ENCODE data around the gene MYBPH.

Gene MYBPH

DNA sequence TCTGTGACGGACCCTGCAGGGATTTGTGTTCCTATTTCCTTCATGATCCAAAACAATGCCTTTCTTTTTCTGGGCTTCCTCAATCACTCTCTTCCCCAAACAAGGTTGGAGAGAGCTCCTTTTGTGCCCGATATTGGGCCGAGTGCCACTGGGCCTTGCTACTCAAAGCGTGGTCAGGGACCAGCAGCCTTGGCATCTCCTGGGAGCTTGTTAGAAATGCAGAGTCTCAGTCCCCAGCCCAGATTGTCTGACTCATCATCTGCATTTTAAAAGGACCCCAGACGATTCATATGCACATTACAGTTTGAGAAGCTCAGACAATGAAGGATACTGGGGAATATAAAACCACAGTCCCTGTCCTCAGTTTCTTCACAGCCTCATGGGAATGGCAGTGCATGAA is 28.2 kb downstream of the MYBPH start:
- TF ChIP-seq, protein P1, sequence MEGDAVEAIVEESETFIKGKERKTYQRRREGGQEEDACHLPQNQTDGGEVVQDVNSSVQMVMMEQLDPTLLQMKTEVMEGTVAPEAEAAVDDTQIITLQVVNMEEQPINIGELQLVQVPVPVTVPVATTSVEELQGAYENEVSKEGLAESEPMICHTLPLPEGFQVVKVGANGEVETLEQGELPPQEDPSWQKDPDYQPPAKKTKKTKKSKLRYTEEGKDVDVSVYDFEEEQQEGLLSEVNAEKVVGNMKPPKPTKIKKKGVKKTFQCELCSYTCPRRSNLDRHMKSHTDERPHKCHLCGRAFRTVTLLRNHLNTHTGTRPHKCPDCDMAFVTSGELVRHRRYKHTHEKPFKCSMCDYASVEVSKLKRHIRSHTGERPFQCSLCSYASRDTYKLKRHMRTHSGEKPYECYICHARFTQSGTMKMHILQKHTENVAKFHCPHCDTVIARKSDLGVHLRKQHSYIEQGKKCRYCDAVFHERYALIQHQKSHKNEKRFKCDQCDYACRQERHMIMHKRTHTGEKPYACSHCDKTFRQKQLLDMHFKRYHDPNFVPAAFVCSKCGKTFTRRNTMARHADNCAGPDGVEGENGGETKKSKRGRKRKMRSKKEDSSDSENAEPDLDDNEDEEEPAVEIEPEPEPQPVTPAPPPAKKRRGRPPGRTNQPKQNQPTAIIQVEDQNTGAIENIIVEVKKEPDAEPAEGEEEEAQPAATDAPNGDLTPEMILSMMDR (IDR thresholded peaks at IDR 0.05; ENCODE audit: low read depth, low read length) = no peak
- Histone ChIP-seq H3K4me3 (ENCODE audit: low read depth, low read length) (no peak overlapping the region), H3K36me3 (no peaks in the 10 kb centered on the region), H3K27me3 (no peaks in the 10 kb centered on the region), H3K4me1 (peaks cover 52% of the 10 kb centered on the region), H3K9me3 (no peaks in the 10 kb centered on the region)
- DNase-seq = no peak

DNA sequence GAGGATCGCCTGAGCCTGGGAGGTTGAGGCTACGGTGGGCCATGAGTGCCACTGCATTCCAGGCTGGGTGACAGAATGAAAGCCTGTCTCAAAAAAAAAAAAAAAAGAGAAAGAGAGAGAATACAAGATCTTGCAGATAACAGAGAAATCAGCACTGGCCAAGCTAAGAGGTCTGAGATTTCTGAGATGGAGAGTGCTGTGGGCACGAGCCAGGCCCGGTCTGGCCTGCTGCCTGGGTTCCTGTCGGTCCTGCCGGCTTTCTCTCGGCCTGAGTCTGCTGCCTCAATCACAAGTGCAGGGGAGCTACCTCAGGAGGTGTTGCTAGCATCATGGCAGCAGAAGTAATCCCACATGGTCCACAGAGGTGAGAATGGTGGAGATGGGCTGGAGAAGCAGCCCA is 29.1 kb downstream of the MYBPH start:
- TF ChIP-seq, protein P1 (IDR thresholded peaks at IDR 0.05; ENCODE audit: low read depth, low read length) = no peak
- no peaks in the 10 kb centered on the region for H3K36me3 ChIP-seq
- H3K27me3 ChIP-seq = no peaks in the 10 kb centered on the region
- H3K9me3 ChIP-seq = no peaks in the 10 kb centered on the region
- peaks cover 51% of the 10 kb centered on the region for H3K4me1 ChIP-seq
- no peak overlapping the region for H3K4me3 ChIP-seq (ENCODE audit: low read depth, low read length)
- no peak for DNase-seq

DNA sequence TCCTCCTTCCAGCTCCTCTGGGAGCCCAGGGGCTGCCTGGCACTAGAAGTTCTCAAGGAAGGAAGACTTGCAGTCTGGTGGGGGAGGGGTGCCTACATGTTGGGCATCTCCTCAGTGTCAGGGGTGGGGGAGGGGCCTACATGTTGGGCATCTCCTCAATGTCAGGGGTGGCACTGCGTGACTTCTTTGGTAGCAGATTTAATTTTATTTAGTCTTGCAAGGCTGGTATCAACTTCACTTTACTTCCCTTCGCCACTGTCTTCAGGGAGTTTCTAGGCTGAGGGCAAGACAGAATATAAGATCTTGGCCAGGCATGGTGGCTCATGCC is 29.6 kb downstream of the MYBPH start:
- Histone ChIP-seq H3K4me1 (peaks cover 48% of the 10 kb centered on the region), H3K4me3 (ENCODE audit: low read depth, low read length) (no peak overlapping the region), H3K27me3 (no peaks in the 10 kb centered on the region), H3K36me3 (no peaks in the 10 kb centered on the region), H3K9me3 (no peaks in the 10 kb centered on the region)
- TF ChIP-seq, protein P1 (IDR thresholded peaks at IDR 0.05; ENCODE audit: low read depth, low read length) = no peak
- no peak for DNase-seq

DNA sequence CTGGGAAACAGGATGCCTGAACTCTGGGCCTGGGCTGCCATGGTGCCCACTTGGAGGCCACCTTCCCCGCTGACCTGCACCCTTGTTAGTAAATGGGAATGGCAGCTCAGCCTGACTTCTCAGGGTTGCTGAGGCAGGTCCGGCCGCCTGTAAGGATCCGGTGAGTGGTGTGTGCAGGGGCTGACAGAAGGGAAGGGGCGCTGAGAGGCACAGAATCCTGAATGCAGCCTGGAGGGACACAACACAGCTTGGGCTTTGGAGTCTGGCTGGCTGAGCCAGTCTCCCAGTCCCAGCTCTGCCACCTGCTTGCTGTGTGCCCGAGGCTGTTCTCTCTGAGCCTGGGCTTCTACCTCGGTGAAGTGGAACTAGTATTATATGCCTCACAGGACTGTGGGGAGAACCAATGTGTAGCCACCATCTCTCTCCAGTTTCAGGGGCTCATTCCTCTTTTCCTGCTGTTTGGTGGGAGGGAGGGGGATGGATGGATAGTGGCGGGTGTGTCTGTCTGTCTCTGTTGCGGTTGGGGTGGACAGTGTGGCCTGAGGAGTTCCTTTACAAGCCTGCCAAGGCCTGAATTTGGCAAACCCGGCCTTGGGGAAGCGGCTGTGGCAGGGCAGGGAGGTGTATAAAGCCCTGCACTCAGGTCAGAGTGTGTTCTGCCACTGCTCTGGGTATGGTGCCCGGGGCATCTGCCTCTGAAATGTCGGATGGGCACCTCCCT is 30.1 kb downstream of the MYBPH start:
- no peak overlapping the region for H3K4me3 ChIP-seq (ENCODE audit: low read depth, low read length)
- H3K36me3 ChIP-seq = no peaks in the 10 kb centered on the region
- no peaks in the 10 kb centered on the region for H3K9me3 ChIP-seq
- H3K4me1 ChIP-seq = peaks cover 48% of the 10 kb centered on the region
- TF ChIP-seq, protein P1 (IDR thresholded peaks at IDR 0.05; ENCODE audit: low read depth, low read length) = no peak
- peak; percentile 49 for DNase-seq
- H3K27me3 ChIP-seq = no peaks in the 10 kb centered on the region

DNA sequence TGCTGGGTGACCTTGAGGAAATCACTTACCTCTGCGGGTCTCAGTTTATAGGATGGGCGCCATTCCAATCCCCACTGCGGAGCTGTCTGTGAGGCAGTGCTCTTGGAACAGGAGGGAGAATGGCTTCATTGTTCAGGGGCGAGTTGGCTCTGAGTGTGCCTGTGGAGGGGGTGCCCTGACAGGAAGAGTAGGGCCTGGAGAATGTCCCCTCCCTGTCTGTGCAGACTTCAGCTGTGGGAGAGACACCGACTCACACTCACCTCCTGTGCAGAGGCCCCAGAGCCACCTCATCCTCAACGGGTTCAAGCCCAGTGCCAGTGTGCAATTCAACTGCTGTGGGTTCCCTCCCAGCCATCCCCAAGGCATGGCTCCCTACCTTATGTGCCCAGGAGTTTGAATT is 31.0 kb downstream of the MYBPH start:
- Histone ChIP-seq H3K36me3 (no peaks in the 10 kb centered on the region), H3K9me3 (no peaks in the 10 kb centered on the region), H3K4me1 (peaks cover 46% of the 10 kb centered on the region), H3K27me3 (no peaks in the 10 kb centered on the region), H3K4me3 (ENCODE audit: low read depth, low read length) (no peak overlapping the region)
- TF ChIP-seq, protein P1 (IDR thresholded peaks at IDR 0.05; ENCODE audit: low read depth, low read length) = no peak
- no peak for DNase-seq

DNA sequence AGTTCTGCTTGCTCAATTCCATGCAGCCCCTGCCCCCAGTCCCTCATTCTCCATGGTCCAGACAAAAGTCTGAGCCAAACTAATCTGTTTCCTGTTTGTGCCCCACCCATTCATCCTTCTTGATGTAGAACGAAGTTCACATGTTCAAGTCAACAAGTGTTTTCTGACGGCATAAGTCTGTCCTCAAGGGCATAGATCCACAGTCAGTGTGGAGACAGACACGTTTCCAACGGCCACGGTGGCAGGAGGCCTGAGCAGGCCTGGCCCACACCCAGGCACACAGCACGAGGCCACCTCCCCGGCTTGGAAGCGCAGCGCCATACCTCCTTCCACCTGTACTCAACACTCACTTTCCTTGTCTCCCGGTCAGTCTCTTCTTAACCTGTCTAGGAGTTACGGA is 32.0 kb downstream of the MYBPH start:
- no peak for DNase-seq
- TF ChIP-seq, protein P1 (IDR thresholded peaks at IDR 0.05; ENCODE audit: low read depth, low read length) = no peak
- no peaks in the 10 kb centered on the region for H3K27me3 ChIP-seq
- no peaks in the 10 kb centered on the region for H3K9me3 ChIP-seq
- H3K4me1 ChIP-seq = peaks cover 42% of the 10 kb centered on the region
- no peaks in the 10 kb centered on the region for H3K36me3 ChIP-seq
- H3K4me3 ChIP-seq (ENCODE audit: low read depth, low read length) = no peak overlapping the region

Measured in BE2C (cell line).